Upper lobe of right lung (tissue), 1 donor: ENCODE measurements around the gene DHCR7. TPM values are rescaled to one million over a fixed set of nuclear protein-coding genes. Genes with fewer than 3 reads are reported as not detected.

Source experiments
- ATAC-seq: fragments of 200-7000 bp; cut with Tn5 transposase; one replicate; pipeline ENCODE4 v1.9.1; 2020; ENCODE audit warnings: mild to moderate bottlenecking, moderate library complexity
- DNase-seq: peaks from one replicate; pipeline ENCODE4 v3.0.0-alpha.2; 2020
- H3K27ac ChIP-seq: fragments of 200-600 bp; one replicate; pipeline ENCODE4 v1.8.0; 2022
- H3K27me3 ChIP-seq: fragments of 200-600 bp; one replicate; pipeline ENCODE4 v1.8.0; 2022; ENCODE audit warnings: mild to moderate bottlenecking
- H3K36me3 ChIP-seq: fragments of 200-600 bp; one replicate; pipeline ENCODE4 v1.8.0; 2022
- H3K4me1 ChIP-seq: fragments of 200-600 bp; one replicate; pipeline ENCODE4 v1.8.0; 2022
- H3K4me3 ChIP-seq: fragments of 200-600 bp; one replicate; pipeline ENCODE4 v1.8.0; 2022; ENCODE audit warnings: mild to moderate bottlenecking
- H3K9me3 ChIP-seq: fragments of 200-600 bp; one replicate; pipeline ENCODE4 v1.8.0; 2022
- intact Hi-C: fragments of 100-400 bp; cut with DNase I; formaldehyde crosslinking; loops from one replicate; pipeline ENCODE4 v1.11.0; 2022
- total RNA-seq: library from RNA; stranded (reverse); fragmentation: NEBNext Ultra II Directional; extraction: Animal tissue kit (Norgen Biotek cat#: 25700); gene quantifications from one replicate; pipeline ENCODE4 v1.2.1, GENCODE V29; 2021
- TF ChIP-seq, protein P1 (sequence below): fragments of 200-600 bp; IDR thresholded peaks from one replicate; pipeline ENCODE4 v1.8.0; 2022; ENCODE audit warnings: antibody characterized with exemption
- donor health status: DM: no; HTN: yes; CAD: no; lungs with severe emphysema.

Gene DHCR7
- total RNA-seq, 1 donor from 2014 or later = 105 TPM

DNA sequence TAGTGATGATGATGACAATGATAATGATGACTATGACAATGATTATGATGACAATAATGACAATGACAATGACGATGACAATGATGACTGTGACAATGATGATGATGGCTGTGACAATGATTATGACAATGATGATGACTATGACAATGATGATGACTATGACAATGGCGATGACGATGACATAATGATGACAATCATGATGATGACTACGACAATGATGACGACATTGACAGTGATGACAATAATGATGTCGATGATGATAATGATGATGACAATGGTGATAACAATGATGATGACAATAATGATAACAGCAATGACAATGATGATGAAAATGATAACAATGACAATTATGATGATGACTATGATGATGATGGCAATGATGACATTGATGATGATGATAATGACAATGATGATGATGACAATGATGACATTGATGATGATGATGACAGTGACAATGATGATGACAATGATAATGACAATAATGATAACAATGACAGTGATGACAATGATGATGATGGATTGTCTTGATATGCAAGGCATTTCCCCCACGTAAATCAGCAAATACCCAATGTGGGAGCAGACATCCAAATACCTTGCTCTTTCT, 37.7 kb downstream of the DHCR7 start:
- TF ChIP-seq, protein P1, sequence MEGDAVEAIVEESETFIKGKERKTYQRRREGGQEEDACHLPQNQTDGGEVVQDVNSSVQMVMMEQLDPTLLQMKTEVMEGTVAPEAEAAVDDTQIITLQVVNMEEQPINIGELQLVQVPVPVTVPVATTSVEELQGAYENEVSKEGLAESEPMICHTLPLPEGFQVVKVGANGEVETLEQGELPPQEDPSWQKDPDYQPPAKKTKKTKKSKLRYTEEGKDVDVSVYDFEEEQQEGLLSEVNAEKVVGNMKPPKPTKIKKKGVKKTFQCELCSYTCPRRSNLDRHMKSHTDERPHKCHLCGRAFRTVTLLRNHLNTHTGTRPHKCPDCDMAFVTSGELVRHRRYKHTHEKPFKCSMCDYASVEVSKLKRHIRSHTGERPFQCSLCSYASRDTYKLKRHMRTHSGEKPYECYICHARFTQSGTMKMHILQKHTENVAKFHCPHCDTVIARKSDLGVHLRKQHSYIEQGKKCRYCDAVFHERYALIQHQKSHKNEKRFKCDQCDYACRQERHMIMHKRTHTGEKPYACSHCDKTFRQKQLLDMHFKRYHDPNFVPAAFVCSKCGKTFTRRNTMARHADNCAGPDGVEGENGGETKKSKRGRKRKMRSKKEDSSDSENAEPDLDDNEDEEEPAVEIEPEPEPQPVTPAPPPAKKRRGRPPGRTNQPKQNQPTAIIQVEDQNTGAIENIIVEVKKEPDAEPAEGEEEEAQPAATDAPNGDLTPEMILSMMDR = no peak
- Histone ChIP-seq H3K36me3 (no peaks in the 10 kb centered on the region), H3K4me1 (no peaks in the 10 kb centered on the region), H3K27me3 (peaks cover 4% of the 10 kb centered on the region), H3K27ac (no peak overlapping the region), H3K9me3 (no peaks in the 10 kb centered on the region), H3K4me3 (no peak overlapping the region)
- DNase-seq (no peak), ATAC-seq (no peak)
- intact Hi-C loops = no loop called here

DNA sequence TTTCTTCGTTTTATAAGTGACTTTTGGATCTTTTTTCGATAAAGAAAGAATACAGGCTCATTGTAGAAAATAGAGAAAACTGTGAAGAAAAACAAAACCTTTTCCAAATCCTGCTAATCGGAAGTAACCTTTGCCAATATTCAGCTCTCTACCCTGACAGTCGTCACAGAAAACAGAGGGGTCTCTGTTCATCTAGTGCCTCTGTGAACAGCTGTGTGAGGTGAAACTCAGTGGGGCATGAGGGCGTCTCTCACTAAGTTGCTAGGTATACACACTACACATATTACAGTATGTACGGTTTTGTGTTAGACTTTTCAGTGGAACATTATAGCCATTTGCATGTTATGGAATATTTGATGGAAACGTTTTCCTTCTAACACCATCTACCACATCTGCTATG, 39.4 kb downstream of the DHCR7 start:
- Histone ChIP-seq H3K4me3 (no peak overlapping the region), H3K27ac (no peak overlapping the region), H3K36me3 (no peaks in the 10 kb centered on the region), H3K9me3 (no peaks in the 10 kb centered on the region), H3K4me1 (no peaks in the 10 kb centered on the region), H3K27me3 (peaks cover 4% of the 10 kb centered on the region)
- DNase-seq (no peak), ATAC-seq (no peak)
- TF ChIP-seq, protein P1 = no peak
- intact Hi-C loops = no loop called here

DNA sequence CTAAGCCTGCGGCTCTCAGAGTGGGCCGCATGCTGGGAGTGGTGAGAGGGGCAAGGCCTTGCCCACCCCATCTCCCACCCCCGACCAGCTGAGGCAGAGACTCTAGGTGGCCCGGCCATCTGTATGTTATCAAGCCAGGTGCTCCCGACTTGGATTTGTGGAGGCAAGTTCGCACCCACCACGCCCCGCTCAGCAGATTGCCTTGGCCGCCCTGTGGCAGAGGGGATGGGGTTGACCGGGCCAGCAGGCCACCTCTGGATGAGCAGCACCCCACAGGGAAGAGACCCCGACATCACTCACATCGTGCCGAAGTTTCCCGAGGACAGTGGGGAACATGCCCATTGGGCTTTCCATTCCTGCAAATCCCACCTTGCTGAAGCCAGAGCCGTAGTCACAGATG, 40.8 kb downstream of the DHCR7 start:
- H3K4me3 ChIP-seq = no peak overlapping the region
- H3K9me3 ChIP-seq = no peaks in the 10 kb centered on the region
- H3K27ac ChIP-seq = no peak overlapping the region
- H3K4me1 ChIP-seq = no peaks in the 10 kb centered on the region
- no peak for DNase-seq
- H3K36me3 ChIP-seq = no peaks in the 10 kb centered on the region
- TF ChIP-seq, protein P1 = no peak
- H3K27me3 ChIP-seq = no peaks in the 10 kb centered on the region
- intact Hi-C loops = no loop called here
- ATAC-seq = no peak

DNA sequence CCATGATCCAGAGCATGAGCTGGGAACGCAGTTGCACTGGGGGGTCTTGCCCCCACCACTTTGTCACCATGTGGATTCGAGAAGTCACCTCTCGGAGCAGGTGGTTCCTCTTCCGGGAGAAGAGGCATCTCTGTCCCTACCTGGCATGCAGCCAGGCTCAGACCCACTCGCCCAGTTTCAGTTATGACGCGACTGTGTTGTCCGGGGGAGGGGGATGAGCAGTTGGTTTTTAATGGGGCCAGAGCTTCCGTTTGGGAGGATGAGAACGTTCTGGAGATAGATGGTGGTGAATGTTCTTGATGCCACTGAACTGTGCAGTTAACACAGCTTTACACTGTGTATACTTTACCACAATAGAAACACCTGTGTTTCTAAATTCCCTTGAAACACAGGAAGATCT, 41.5 kb downstream of the DHCR7 start:
- no peak for DNase-seq
- H3K27ac ChIP-seq = no peak overlapping the region
- H3K4me1 ChIP-seq = no peaks in the 10 kb centered on the region
- ATAC-seq = no peak
- no peaks in the 10 kb centered on the region for H3K9me3 ChIP-seq
- no peaks in the 10 kb centered on the region for H3K27me3 ChIP-seq
- H3K36me3 ChIP-seq = no peaks in the 10 kb centered on the region
- no peak overlapping the region for H3K4me3 ChIP-seq
- TF ChIP-seq, protein P1 = no peak
- intact Hi-C loops = no loop called here

DNA sequence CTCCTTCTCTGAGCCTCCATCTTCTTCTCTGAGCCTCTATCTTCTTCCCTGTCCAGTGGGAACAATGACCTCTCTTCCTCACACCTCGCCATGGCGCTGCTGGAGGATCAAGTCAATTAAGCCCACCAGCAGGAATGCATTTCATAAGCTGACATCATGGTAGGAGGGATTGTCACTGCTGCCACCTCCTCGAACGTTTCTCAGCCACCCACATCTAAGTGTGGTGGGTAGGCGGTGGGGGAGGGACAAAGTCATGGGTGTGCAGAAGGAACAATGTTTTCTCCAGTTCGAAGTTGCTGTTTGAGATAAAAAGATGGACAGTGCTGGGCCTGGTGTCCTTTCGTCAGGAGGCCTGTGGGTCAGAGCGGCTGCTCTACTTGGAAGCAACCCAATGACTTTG, 44.0 kb downstream of the DHCR7 start:
- TF ChIP-seq, protein P1 = no peak
- Histone ChIP-seq H3K4me1 (no peaks in the 10 kb centered on the region), H3K27ac (no peak overlapping the region), H3K4me3 (no peak overlapping the region), H3K9me3 (no peaks in the 10 kb centered on the region), H3K36me3 (no peaks in the 10 kb centered on the region), H3K27me3 (no peaks in the 10 kb centered on the region)
- DNase-seq = no peak
- intact Hi-C loops = no loop called here
- no peak for ATAC-seq

GRCh38 chr11:71402878-71403277, 45.3 kb downstream of the DHCR7 start:
- TF ChIP-seq, protein P1 = no peak
- DNase-seq (no peak), ATAC-seq (no peak)
- intact Hi-C loops = no loop called here
- no peak overlapping the region for H3K4me3 ChIP-seq
- no peaks in the 10 kb centered on the region for H3K36me3 ChIP-seq
- H3K27ac ChIP-seq = no peak overlapping the region
- H3K9me3 ChIP-seq = no peaks in the 10 kb centered on the region
- H3K4me1 ChIP-seq = no peaks in the 10 kb centered on the region
- H3K27me3 ChIP-seq = no peaks in the 10 kb centered on the region
